Stimulated activated CD4-positive, alpha-beta T cell treated with anti-CD3 and anti-CD28 coated beads, TNF-alpha, amount 100 ng/mL, for 48 hours (primary cell): ENCODE results near the gene LYST.
"Not testable (repeated sequence)": the region's sequence is repeated elsewhere in the genome, so short reads cannot be mapped to it uniquely, and the experiment has no call there.

Source experiments
- DNase-seq, 3 donors: peaks; one replicate each; pipeline ENCODE4 v3.0.0-alpha.2; 2020; ENCODE audit warnings: low read depth in 3 of 3

Gene LYST

GRCh38 chr1:235763962-235764361 lies 102.7 kb downstream of the LYST start:
- no peak for DNase-seq

- no peak for DNase-seq
Measured at GRCh38 chr1:235759336-235759735, 107.4 kb downstream of the LYST start.

GRCh38 chr1:235758931-235759330 lies 107.8 kb downstream of the LYST start:
- no peak for DNase-seq

GRCh38 chr1:235757587-235758096 lies 109.1 kb downstream of the LYST start:
- no peak for DNase-seq

GRCh38 chr1:235754186-235754585 lies 112.5 kb downstream of the LYST start:
- not testable (repeated sequence) for DNase-seq

GRCh38 chr1:235749755-235750300 lies 116.9 kb downstream of the LYST start:
- DNase-seq, result no peak

GRCh38 chr1:235748747-235749146 lies 118.0 kb downstream of the LYST start:
- no peak for DNase-seq

- no peak for DNase-seq
Measured at GRCh38 chr1:235746245-235746644, 120.5 kb downstream of the LYST start.

GRCh38 chr1:235745503-235746136 lies 121.1 kb downstream of the LYST start:
- DNase-seq, result no peak

- DNase-seq, result no peak
Measured at GRCh38 chr1:235742914-235743599, 123.6 kb downstream of the LYST start.

GRCh38 chr1:235741294-235741693 lies 125.4 kb downstream of the LYST start:
- DNase-seq, result no peak

- no peak for DNase-seq
Measured at GRCh38 chr1:235739631-235740030, 127.1 kb downstream of the LYST start.

- no peak for DNase-seq
Measured at GRCh38 chr1:235739124-235739523, 127.6 kb downstream of the LYST start.

- no peak for DNase-seq
Measured at GRCh38 chr1:235737751-235738150, 129.0 kb downstream of the LYST start.

- no peak for DNase-seq
Measured at GRCh38 chr1:235736263-235736662, 130.4 kb downstream of the LYST start.

- no peak for DNase-seq
Measured at GRCh38 chr1:235735621-235736020, 131.1 kb downstream of the LYST start.

- DNase-seq, result no peak
Measured at GRCh38 chr1:235734335-235734734, 132.4 kb downstream of the LYST start.

GRCh38 chr1:235730007-235730406 lies 136.7 kb downstream of the LYST start:
- DNase-seq, result no peak

GRCh38 chr1:235726557-235726956 lies 140.1 kb downstream of the LYST start:
- DNase-seq, result no peak

- no peak for DNase-seq
Measured at GRCh38 chr1:235725434-235725833, 141.3 kb downstream of the LYST start.

GRCh38 chr1:235724730-235725129 lies 142.0 kb downstream of the LYST start:
- no peak for DNase-seq

- no peak for DNase-seq
Measured at GRCh38 chr1:235722858-235723257, 143.8 kb downstream of the LYST start.

GRCh38 chr1:235721982-235722381 lies 144.7 kb downstream of the LYST start:
- no peak for DNase-seq
